ENCODE data around the gene SLC22A23.

Gene SLC22A23

GRCh38 chr6:3331494-3331893, 125.4 kb downstream of the SLC22A23 start:
- no peak for TF ChIP-seq GATA2 (IDR thresholded peaks at IDR 0.05; ENCODE audit: low read depth, low read length)
- TF ChIP-seq GATA3 (IDR thresholded peaks at IDR 0.05; ENCODE audit: low read depth, low read length) = no peak

GRCh38 chr6:3330199-3330598, 126.7 kb downstream of the SLC22A23 start:
- TF ChIP-seq GATA2 (IDR thresholded peaks at IDR 0.05; ENCODE audit: low read depth, low read length) (no peak), GATA3 (IDR thresholded peaks at IDR 0.05; ENCODE audit: low read depth, low read length) (no peak)

GRCh38 chr6:3329393-3330051, 127.3 kb downstream of the SLC22A23 start:
- TF ChIP-seq GATA3 (IDR thresholded peaks at IDR 0.05; ENCODE audit: low read depth, low read length) (no peak), GATA2 (IDR thresholded peaks at IDR 0.05; ENCODE audit: low read depth, low read length) (no peak)

GRCh38 chr6:3328796-3329195, 128.1 kb downstream of the SLC22A23 start:
- TF ChIP-seq GATA2 (IDR thresholded peaks at IDR 0.05; ENCODE audit: low read depth, low read length) (no peak), GATA3 (IDR thresholded peaks at IDR 0.05; ENCODE audit: low read depth, low read length) (no peak)

GRCh38 chr6:3328145-3328544, 128.7 kb downstream of the SLC22A23 start:
- TF ChIP-seq GATA3 (IDR thresholded peaks at IDR 0.05; ENCODE audit: low read depth, low read length) (no peak), GATA2 (IDR thresholded peaks at IDR 0.05; ENCODE audit: low read depth, low read length) (no peak)

- no peak for TF ChIP-seq GATA2 (IDR thresholded peaks at IDR 0.05; ENCODE audit: low read depth, low read length)
- no peak for TF ChIP-seq GATA3 (IDR thresholded peaks at IDR 0.05; ENCODE audit: low read depth, low read length)
Measured at GRCh38 chr6:3327403-3327802, 129.4 kb downstream of the SLC22A23 start.

GRCh38 chr6:3326981-3327380, 129.9 kb downstream of the SLC22A23 start:
- TF ChIP-seq GATA3 (IDR thresholded peaks at IDR 0.05; ENCODE audit: low read depth, low read length) (no peak), GATA2 (IDR thresholded peaks at IDR 0.05; ENCODE audit: low read depth, low read length) (no peak)

GRCh38 chr6:3326184-3326971, 130.5 kb downstream of the SLC22A23 start:
- TF ChIP-seq GATA2 (IDR thresholded peaks at IDR 0.05; ENCODE audit: low read depth, low read length) = no peak
- TF ChIP-seq GATA3 (IDR thresholded peaks at IDR 0.05; ENCODE audit: low read depth, low read length) = no peak

- no peak for TF ChIP-seq GATA3 (IDR thresholded peaks at IDR 0.05; ENCODE audit: low read depth, low read length)
- TF ChIP-seq GATA2 (IDR thresholded peaks at IDR 0.05; ENCODE audit: low read depth, low read length) = peak; percentile 42; the same call in 1 of the 2 replicates
Measured at GRCh38 chr6:3325210-3325609, 131.6 kb downstream of the SLC22A23 start.

GRCh38 chr6:3324262-3324942, 132.4 kb downstream of the SLC22A23 start:
- no peak for TF ChIP-seq GATA2 (IDR thresholded peaks at IDR 0.05; ENCODE audit: low read depth, low read length)
- TF ChIP-seq GATA3 (IDR thresholded peaks at IDR 0.05; ENCODE audit: low read depth, low read length) = no peak

- TF ChIP-seq GATA2 (IDR thresholded peaks at IDR 0.05; ENCODE audit: low read depth, low read length) (no peak), GATA3 (IDR thresholded peaks at IDR 0.05; ENCODE audit: low read depth, low read length) (no peak)
Measured at GRCh38 chr6:3323696-3324261, 133.1 kb downstream of the SLC22A23 start.

GRCh38 chr6:3323148-3323547, 133.7 kb downstream of the SLC22A23 start:
- TF ChIP-seq GATA2 (IDR thresholded peaks at IDR 0.05; ENCODE audit: low read depth, low read length) = no peak
- no peak for TF ChIP-seq GATA3 (IDR thresholded peaks at IDR 0.05; ENCODE audit: low read depth, low read length)

GRCh38 chr6:3322366-3322890, 134.4 kb downstream of the SLC22A23 start:
- TF ChIP-seq GATA3 (IDR thresholded peaks at IDR 0.05; ENCODE audit: low read depth, low read length) (no peak), GATA2 (IDR thresholded peaks at IDR 0.05; ENCODE audit: low read depth, low read length) (no peak)

GRCh38 chr6:3321875-3322274, 135.0 kb downstream of the SLC22A23 start:
- TF ChIP-seq GATA3 (IDR thresholded peaks at IDR 0.05; ENCODE audit: low read depth, low read length) (no peak), GATA2 (IDR thresholded peaks at IDR 0.05; ENCODE audit: low read depth, low read length) (no peak)
